Measurements from ENCODE around the gene RNASEH2A. TPM values are rescaled to one million over a fixed set of nuclear protein-coding genes. Genes with fewer than 3 reads are reported as not detected.

RNASEH2A gene
- total RNA-seq, 3 donors from 2014 or later: 5.5 to 12.4 (median 6.5) TPM

- H3K4me1 ChIP-seq (ENCODE audit: low read depth): peaks cover 3% of the 10 kb centered on the region
- intact Hi-C loops (cut with DNase I, micrococcal nuclease): loop anchor here in 1 of 2 donors (5.0 kb wide), 1 partner anchor 80 kb away; no protein-coding TSS in a partner anchor
- no peak overlapping the region for H3K4me3 ChIP-seq
Observed at GRCh38 chr19:12847159-12848139, 41.1 kb downstream of the RNASEH2A start.

GRCh38 chr19:12856653-12857052 is 50.3 kb downstream of the RNASEH2A start:
- ATAC-seq (no peak), DNase-seq (no peak)
- intact Hi-C loops (cut with DNase I, micrococcal nuclease): no loop called here
- no peaks in the 10 kb centered on the region for H3K9me3 ChIP-seq
- H3K4me1 ChIP-seq (ENCODE audit: low read depth): no peaks in the 10 kb centered on the region
- no peaks in the 10 kb centered on the region for H3K36me3 ChIP-seq (ENCODE audit: low read depth)
- no peak overlapping the region for H3K4me3 ChIP-seq
- TF ChIP-seq, protein P1, sequence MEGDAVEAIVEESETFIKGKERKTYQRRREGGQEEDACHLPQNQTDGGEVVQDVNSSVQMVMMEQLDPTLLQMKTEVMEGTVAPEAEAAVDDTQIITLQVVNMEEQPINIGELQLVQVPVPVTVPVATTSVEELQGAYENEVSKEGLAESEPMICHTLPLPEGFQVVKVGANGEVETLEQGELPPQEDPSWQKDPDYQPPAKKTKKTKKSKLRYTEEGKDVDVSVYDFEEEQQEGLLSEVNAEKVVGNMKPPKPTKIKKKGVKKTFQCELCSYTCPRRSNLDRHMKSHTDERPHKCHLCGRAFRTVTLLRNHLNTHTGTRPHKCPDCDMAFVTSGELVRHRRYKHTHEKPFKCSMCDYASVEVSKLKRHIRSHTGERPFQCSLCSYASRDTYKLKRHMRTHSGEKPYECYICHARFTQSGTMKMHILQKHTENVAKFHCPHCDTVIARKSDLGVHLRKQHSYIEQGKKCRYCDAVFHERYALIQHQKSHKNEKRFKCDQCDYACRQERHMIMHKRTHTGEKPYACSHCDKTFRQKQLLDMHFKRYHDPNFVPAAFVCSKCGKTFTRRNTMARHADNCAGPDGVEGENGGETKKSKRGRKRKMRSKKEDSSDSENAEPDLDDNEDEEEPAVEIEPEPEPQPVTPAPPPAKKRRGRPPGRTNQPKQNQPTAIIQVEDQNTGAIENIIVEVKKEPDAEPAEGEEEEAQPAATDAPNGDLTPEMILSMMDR (IDR thresholded peaks at IDR 0.05): no peak

More at GRCh38 chr19:12847159-12848139, 41.1 kb downstream of the RNASEH2A start:
- ATAC-seq: peak; percentile 100
- peak; percentile 82 to 91 (median 90) for DNase-seq
- Histone ChIP-seq H3K36me3 (ENCODE audit: low read depth) (no peaks in the 10 kb centered on the region), H3K9me3 (no peaks in the 10 kb centered on the region)
- TF ChIP-seq, protein P1 (IDR thresholded peaks at IDR 0.05): peak; percentile 98

- intact Hi-C loops (cut with DNase I, micrococcal nuclease): no loop called here
- TF ChIP-seq, protein P1 (IDR thresholded peaks at IDR 0.05): no peak
Observed at GRCh38 chr19:12858041-12858928, 51.9 kb downstream of the RNASEH2A start.

DNA sequence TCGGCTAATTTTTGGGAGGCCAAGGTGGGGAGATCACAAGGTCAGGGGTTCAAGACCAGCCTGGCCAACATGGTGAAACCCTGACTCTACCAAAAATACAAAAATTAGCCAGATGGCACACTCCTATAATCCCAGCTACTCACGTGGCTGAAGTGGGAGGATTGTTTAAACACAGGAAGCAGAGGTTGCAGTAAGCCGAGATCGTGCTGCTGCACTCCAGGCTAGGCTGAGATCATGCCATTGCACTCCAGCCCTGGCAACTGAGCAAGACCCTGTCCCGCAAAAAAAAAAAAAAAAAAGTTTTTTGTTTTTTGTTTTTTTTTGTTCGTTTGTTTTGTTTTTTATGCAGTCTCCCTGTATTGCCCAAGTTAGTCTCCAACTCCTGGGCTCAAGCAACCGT is 53.2 kb downstream of the RNASEH2A start:
- Histone ChIP-seq H3K9me3 (no peaks in the 10 kb centered on the region), H3K4me3 (no peak overlapping the region), H3K36me3 (ENCODE audit: low read depth) (no peaks in the 10 kb centered on the region), H3K4me1 (ENCODE audit: low read depth) (no peaks in the 10 kb centered on the region)
- ATAC-seq: no peak
- TF ChIP-seq, protein P1 (IDR thresholded peaks at IDR 0.05): no peak
- no peak for DNase-seq
- intact Hi-C loops (cut with DNase I, micrococcal nuclease): no loop called here

More at GRCh38 chr19:12858041-12858928, 51.9 kb downstream of the RNASEH2A start:
- DNase-seq (no peak), ATAC-seq (no peak)
- H3K36me3 ChIP-seq (ENCODE audit: low read depth): no peaks in the 10 kb centered on the region
- no peaks in the 10 kb centered on the region for H3K9me3 ChIP-seq
- no peak overlapping the region for H3K4me3 ChIP-seq
- H3K4me1 ChIP-seq (ENCODE audit: low read depth): no peaks in the 10 kb centered on the region

Small RNAs within 50 kb of the gene (microRNA-seq; reads per million reads assigned to microRNA genes)
- gene MIR5684: 0.70 reads per million
- gene MIR6794: not detected

Other genes with a start within 250 kb of the RNASEH2A start
- 10 to 100 TPM in 1 of 3 donors, 1 to 10 TPM in 2; 8.6 to 11.3 (median 8.8) TPM for gene ZNF490, start 195.8 kb upstream of the RNASEH2A start, total RNA-seq
- gene ZNF791, start 195.7 kb upstream of the RNASEH2A start, total RNA-seq: 10 to 100 TPM; 22.5 to 29.7 (median 26.9) TPM
- 100 to 1,000 TPM in 1 of 3 donors, 10 to 100 TPM in 2; 92.7 to 104 (median 96.6) TPM for gene MAN2B1, start 139.8 kb upstream of the RNASEH2A start, total RNA-seq
- 10 to 100 TPM in 1 of 3 donors, 1 to 10 TPM in 2; 6.4 to 13.4 (median 7.4) TPM for gene WDR83, start 139.8 kb upstream of the RNASEH2A start, total RNA-seq
- gene DHPS, start 124.7 kb upstream of the RNASEH2A start, total RNA-seq: 10 to 100 TPM; 71.4 to 91.4 (median 88.9) TPM
- not detected for gene GNG14, start 118.6 kb upstream of the RNASEH2A start, total RNA-seq
- gene FBXW9, start 110.0 kb upstream of the RNASEH2A start, total RNA-seq: 1 to 10 TPM; 6.0 to 8.9 (median 7.8) TPM
- gene TNPO2, start 82.7 kb upstream of the RNASEH2A start, total RNA-seq: 10 to 100 TPM; 48.9 to 73.3 (median 66.9) TPM
- 100 to 1,000 TPM; 122 to 164 (median 146) TPM for gene TRIR, start 71.9 kb upstream of the RNASEH2A start, total RNA-seq
- 10 to 100 TPM; 44.8 to 70.5 (median 50.0) TPM for gene GET3, start 69.1 kb upstream of the RNASEH2A start, total RNA-seq
- 100 to 1,000 TPM in 1 of 3 donors, 10 to 100 TPM in 2; 29.0 to 167 (median 32.2) TPM for gene BEST2, start 54.8 kb upstream of the RNASEH2A start, total RNA-seq
- gene HOOK2, start 31.0 kb upstream of the RNASEH2A start, total RNA-seq: 10 to 100 TPM; 52.2 to 91.9 (median 69.0) TPM
- gene JUNB, start 15.1 kb upstream of the RNASEH2A start, total RNA-seq: 100 to 1,000 TPM; 170 to 191 (median 191) TPM
- gene PRDX2, start 4.8 kb upstream of the RNASEH2A start, total RNA-seq: 100 to 1,000 TPM; 225 to 266 (median 256) TPM
- gene THSD8, start 4.5 kb upstream of the RNASEH2A start, total RNA-seq: 10 to 100 TPM in 1 of 3 donors, 1 to 10 TPM in 2; 1.5 to 10.4 (median 2.7) TPM
- gene RTBDN, start 28.0 kb downstream of the RNASEH2A start, total RNA-seq: 1 to 10 TPM in 1 of 3 donors, under 1 TPM in 1, not detected in 1; 0.87 to 1.7 TPM
- 1 to 10 TPM in 2 of 3 donors, under 1 TPM in 1; 0.69 to 4.1 (median 1.2) TPM for gene MAST1, start 31.9 kb downstream of the RNASEH2A start, total RNA-seq
- gene DNASE2, start 74.9 kb downstream of the RNASEH2A start, total RNA-seq: 10 to 100 TPM; 22.8 to 31.8 (median 30.3) TPM
- gene KLF1, start 80.6 kb downstream of the RNASEH2A start, total RNA-seq: not detected
- gene GCDH, start 84.6 kb downstream of the RNASEH2A start, total RNA-seq: 10 to 100 TPM; 24.2 to 27.2 (median 24.7) TPM
- 1 to 10 TPM in 1 of 3 donors, not detected in 2; 1.2 TPM for gene SYCE2, start 112.7 kb downstream of the RNASEH2A start, total RNA-seq
- 10 to 100 TPM; 44.1 to 54.0 (median 48.1) TPM for gene FARSA, start 127.1 kb downstream of the RNASEH2A start, total RNA-seq
- 100 to 1,000 TPM; 433 to 945 (median 637) TPM for gene CALR, start 132.0 kb downstream of the RNASEH2A start, total RNA-seq
- gene RAD23A, start 139.3 kb downstream of the RNASEH2A start, total RNA-seq: 100 to 1,000 TPM in 1 of 3 donors, 10 to 100 TPM in 2; 76.4 to 117 (median 81.4) TPM
- 10 to 100 TPM in 2 of 3 donors, 1 to 10 TPM in 1; 10.0 to 16.4 (median 14.1) TPM for gene GADD45GIP1, start 150.6 kb downstream of the RNASEH2A start, total RNA-seq
- gene DAND5, start 163.0 kb downstream of the RNASEH2A start, total RNA-seq: 1 to 10 TPM in 1 of 3 donors, under 1 TPM in 1, not detected in 1; 0.34 to 1.1 TPM
- 100 to 1,000 TPM in 1 of 3 donors, 10 to 100 TPM in 2; 59.4 to 238 (median 64.6) TPM for gene NFIX, start 188.9 kb downstream of the RNASEH2A start, total RNA-seq

Measured in mucosa of descending colon (tissue), 3 donors.